GM12874 (cell line): Measurements from ENCODE around the gene MREG.

Experiments
- CTCF ChIP-seq: IDR thresholded peaks from 2 replicates; pipeline ENCODE4 v1.5.1; 2011; ENCODE audit warnings: low read depth, mild to moderate bottlenecking, control low read depth, low read length, moderate library complexity; ENCODE audit not compliant: insufficient read depth

MREG gene

GRCh38 chr2:215983581-215984351, 29.6 kb downstream of the MREG start:
- TF ChIP-seq CTCF, result no peak

DNA sequence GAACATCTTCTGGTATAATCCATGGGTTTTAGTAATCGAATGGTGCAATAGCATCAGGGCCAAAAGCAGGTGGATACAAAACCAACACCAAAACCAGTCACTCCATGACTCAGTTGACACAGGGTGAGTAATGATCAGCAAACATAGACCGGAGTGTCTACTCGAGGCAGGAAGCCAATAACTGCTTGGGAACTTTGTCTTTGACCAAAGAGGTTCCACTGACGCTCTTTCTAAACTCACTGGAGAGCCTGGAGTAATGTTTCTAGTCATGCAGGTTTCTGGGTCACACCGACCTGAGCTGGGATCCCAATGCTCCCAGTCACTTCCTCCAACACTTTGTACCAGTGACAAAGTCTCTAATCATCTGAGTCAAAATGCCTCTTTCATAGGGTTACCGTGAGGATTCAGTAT, 30.9 kb downstream of the MREG start:
- TF ChIP-seq CTCF, result no peak

GRCh38 chr2:215981115-215981514, 32.2 kb downstream of the MREG start:
- TF ChIP-seq CTCF, result no peak

GRCh38 chr2:215979620-215980019, 33.7 kb downstream of the MREG start:
- no peak for TF ChIP-seq CTCF

GRCh38 chr2:215974700-215975429, 38.5 kb downstream of the MREG start:
- TF ChIP-seq CTCF, result no peak

GRCh38 chr2:215973954-215974699, 39.2 kb downstream of the MREG start:
- no peak for TF ChIP-seq CTCF

DNA sequence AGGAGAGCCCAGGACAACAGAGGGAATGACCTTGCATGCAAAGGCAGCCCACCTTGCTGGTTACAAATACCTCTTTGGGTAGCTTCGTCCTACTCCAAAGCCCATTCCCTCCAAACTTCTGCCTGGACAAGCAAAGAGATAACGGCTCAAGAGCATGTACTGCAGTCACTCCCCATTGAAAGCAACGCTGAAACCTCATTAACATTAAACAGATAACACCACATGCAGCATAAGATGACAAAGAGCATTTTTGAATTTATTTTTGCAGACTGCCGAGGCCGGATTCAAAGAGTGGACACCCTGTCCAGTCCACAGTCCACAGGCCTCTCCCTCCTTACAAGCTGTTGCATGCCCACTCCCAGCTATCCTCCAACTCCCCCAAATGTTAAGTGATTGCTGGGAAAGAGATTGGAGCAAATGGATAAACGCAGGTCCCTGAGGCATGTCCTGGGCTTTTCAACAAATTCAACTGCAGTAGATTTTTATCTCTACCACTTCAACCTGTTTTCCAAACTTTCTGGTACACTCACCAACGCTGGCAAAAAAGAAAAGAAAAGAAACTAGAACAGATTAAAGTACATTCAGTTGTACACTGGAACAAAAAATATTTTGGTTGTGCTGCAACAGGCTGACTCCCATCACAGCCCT, 40.1 kb downstream of the MREG start:
- TF ChIP-seq CTCF, result no peak
